GM12875 (cell line): ENCODE data around the gene RASA3.

Experiments
- H3K4me3 ChIP-seq: one replicate; pipeline ENCODE4 v1.5.1; 2011; ENCODE audit warnings: low read depth, low read length, control low read depth
- CTCF ChIP-seq: IDR thresholded peaks from 2 replicates; pipeline ENCODE4 v1.5.1; 2011; ENCODE audit warnings: low read depth, mild to moderate bottlenecking, control low read depth, inconsistent platforms, low read length, moderate library complexity, borderline replicate concordance; ENCODE audit not compliant: insufficient read depth

The RASA3 gene

GRCh38 chr13:114030666-114031610 lies 101.5 kb downstream of the RASA3 start:
- no peak for TF ChIP-seq CTCF

GRCh38 chr13:114029866-114030625 lies 102.4 kb downstream of the RASA3 start:
- no peak for TF ChIP-seq CTCF
- H3K4me3 ChIP-seq, result no peak overlapping the region

More at GRCh38 chr13:114030666-114031610, 101.5 kb downstream of the RASA3 start:
- no peak overlapping the region for H3K4me3 ChIP-seq

GRCh38 chr13:114027826-114028225 lies 104.6 kb downstream of the RASA3 start:
- no peak overlapping the region for H3K4me3 ChIP-seq
- TF ChIP-seq CTCF, result no peak

- no peak overlapping the region for H3K4me3 ChIP-seq
Measured at GRCh38 chr13:114027046-114027715, 105.2 kb downstream of the RASA3 start.

GRCh38 chr13:114026481-114026880 lies 105.9 kb downstream of the RASA3 start:
- TF ChIP-seq CTCF, result no peak
- no peak overlapping the region for H3K4me3 ChIP-seq

More at GRCh38 chr13:114027046-114027715, 105.2 kb downstream of the RASA3 start:
- no peak for TF ChIP-seq CTCF

- H3K4me3 ChIP-seq, result no peak overlapping the region
- TF ChIP-seq CTCF, result no peak
Measured at GRCh38 chr13:114025714-114026431, 106.5 kb downstream of the RASA3 start.
